Stimulated activated CD8-positive, alpha-beta memory T cell treated with anti-CD3 and anti-CD28 coated beads, Interleukin-4, amount 100 ng/mL, for 24 hours (primary cell): Measurements from ENCODE around the gene ARHGAP25.

ENCODE experiments used
- DNase-seq: peaks from one replicate; pipeline ENCODE4 v3.0.0-alpha.2; 2020; ENCODE audit warnings: low read depth

ARHGAP25 gene

DNA sequence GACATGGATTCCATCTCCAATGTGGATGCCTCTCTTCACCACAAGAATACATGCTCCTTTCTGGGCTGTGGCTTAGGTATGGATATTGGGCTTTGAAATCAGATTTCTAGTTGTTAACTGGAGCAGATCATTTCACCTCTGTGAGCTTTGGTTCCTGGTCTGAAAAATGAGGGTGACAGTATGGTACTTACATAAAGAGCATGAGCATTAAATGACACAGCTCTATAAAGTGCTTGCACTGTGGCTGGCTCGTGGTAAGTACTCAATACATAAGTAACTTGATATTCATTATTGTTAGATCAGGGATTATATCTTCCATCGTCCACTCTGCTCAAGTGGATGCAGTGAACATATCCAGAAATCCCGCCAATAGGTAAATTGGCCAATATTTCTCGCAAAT is 33.4 kb downstream of the ARHGAP25 start:
- DNase-seq = no peak

DNA sequence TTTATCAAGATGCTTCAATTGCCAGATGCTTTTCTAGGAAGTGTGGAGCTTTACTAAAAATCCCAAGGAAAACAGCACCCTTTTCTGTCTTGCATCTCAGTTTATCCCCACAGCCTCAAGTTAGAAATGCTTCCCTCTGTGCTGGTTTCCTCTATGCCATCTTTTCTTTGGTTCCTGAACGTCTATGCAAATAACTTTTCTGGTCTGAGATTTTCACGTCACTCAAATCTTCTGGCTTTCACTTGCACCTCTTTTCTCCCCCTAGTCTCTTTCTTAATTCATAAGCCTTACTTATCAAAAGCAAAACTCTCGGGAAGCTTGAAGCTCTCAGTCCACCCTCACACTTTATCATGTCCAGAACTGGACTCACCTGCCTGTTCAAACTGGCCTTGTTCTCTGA is 33.9 kb downstream of the ARHGAP25 start:
- DNase-seq = no peak

DNA sequence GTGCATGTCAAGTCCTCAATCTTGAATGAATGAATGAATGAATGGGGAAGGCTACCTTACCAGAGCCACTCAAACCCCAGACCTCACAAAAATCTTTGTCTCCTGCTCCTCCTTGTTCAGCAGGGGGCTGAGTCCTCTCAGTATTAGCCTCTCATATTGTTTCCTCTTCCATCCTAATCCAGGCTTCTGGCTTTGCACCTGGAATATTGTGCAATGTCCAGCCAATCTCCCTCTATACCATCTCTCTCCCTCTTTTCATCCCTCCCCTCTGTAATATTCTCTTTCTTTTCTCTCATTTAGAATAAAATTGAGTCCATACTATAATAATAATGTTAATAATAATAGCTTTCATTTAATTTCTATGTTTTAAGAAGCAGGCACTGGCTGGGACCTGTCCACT is 34.3 kb downstream of the ARHGAP25 start:
- DNase-seq = no peak

DNA sequence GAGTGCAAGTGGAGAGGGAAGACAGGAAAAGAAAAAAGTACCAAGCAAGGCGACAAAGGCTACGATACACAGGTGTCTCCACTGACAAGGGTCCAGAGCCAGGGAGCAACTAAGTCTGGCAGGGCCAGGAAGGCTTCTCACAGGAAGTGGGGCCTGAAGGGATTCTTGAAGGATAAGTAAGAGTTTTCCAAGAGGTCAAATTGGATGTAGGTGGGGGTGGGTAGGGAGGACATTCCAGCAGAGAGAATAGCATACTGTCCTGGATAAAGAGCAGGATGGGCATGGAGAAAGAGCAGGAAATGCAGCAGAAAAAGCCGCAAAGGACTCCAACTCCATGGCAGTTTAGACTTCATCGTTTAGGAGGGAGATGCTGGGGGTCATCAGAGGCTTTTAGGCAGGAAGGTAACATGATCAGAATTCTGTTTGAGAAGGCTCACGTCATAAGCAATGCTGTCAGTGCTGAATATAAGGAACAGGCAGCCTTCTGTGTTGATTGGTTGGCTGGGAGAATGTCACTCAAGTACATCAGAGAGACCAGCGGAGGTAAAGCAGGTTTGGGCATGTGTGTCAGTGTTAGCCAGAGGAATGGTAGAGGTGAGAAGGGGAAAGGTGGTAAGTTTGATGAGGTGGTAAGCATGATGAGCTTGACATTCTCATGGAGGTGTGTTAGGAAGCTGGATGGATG is 35.1 kb downstream of the ARHGAP25 start:
- no peak for DNase-seq

- no peak for DNase-seq
These were observed 35.9 kb downstream of the ARHGAP25 start for GRCh38 chr2:68770271-68771111.

DNA sequence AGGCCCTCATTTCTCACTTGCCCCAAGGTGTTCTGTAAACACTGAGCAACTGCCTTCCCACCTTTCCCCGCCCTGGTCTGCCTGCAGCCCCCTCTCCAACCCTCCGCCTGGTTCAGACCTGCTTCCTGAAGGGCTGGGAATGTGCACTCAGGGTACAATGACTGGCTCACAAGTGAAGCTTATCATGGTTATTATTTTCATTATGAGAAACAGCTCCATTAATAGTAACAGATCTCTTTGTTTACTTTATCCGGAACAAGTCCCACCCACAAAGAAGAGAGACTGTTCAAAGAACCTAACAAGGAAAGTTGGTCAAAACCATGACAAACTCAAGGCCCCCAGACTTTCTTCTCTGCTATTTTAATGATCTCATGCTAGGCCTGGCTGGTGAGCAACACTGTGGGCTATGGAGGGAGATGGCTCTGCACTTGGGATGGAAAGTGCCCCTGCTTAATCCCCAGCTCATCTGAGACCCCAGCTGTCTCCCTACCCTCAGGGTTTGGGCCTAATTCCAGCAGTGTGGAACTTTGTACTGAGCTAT is 36.7 kb downstream of the ARHGAP25 start:
- no peak for DNase-seq

GRCh38 chr2:68772109-68772508 is 37.5 kb downstream of the ARHGAP25 start:
- no peak for DNase-seq

DNA sequence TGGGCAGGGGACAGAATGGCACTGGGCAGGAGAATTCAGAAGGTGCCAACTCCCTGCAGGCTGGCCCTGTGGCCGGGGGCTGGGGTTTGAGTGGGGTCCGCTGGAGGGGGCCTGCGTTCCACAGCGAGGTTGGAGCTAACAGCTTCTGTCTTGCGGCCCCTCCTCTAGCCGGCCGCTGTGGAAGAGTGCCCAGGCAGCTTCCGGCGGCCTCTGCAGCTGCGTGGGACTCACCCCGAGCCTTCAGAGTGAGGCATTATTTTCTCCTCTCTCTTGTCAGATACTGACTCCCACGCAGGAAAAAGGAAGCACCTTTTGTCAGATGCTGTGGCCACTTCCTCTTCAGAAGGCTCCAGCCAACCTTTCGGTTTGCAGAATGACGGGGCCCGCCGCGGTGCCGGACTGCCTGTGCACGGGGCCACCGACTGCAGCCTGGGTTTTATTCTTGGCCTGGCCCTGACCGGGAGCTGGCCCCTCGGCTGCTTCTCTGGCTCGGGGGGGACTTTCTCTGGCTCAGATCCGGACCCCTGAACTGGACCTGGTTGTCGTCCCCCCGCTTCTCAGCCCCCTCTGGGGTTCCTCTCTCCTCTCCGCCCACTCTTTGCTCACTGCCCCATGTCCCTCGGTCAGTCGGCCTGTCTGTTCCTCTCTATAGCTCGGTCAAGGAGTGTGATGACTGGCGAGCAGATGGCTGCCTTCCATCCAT is 40.1 kb downstream of the ARHGAP25 start:
- peak; percentile 59 for DNase-seq

DNA sequence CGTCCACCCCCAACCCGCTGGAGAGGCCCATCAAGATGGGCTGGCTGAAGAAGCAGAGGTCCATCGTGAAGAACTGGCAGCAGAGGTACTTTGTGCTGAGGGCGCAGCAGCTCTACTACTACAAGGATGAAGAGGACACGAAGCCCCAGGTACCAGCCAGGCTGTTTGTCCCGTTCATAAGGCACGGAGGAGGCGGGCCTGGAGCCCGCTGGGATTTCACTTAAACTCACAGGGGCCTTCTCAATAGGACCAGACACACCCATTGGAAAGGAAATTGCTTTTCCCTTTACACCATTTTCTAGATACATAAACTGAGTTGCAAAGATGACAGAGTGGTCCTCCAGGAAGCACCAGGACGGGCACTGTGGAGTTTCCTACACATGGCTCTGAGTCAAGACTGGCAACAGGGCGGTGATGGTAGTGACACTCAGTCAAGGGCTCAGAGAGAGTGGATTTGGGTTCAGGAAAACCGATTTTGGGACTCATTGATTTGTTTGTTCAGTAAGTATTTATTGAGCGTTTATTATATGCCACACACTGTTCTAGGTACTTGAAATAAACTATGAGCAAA is 40.7 kb downstream of the ARHGAP25 start:
- no peak for DNase-seq

DNA sequence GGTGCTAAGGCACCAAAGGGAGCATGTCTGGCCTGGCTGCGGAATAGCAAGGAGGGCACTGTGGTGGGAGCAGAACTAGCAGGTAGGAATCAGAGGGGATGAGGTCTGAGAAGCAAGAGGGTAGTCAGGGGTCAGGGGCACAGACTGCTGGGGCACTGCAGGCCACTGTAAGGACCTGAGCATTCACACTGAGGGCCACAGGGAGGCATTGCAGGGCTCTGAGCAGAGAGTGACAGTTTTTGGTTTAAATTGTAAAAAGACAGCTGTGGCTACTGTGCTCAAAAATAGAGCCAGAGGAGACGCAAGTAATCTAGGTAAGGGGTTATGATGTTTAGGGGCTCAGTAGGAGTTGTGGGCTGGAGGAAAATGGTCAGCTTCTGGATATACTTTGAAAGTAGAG is 41.5 kb downstream of the ARHGAP25 start:
- no peak for DNase-seq

DNA sequence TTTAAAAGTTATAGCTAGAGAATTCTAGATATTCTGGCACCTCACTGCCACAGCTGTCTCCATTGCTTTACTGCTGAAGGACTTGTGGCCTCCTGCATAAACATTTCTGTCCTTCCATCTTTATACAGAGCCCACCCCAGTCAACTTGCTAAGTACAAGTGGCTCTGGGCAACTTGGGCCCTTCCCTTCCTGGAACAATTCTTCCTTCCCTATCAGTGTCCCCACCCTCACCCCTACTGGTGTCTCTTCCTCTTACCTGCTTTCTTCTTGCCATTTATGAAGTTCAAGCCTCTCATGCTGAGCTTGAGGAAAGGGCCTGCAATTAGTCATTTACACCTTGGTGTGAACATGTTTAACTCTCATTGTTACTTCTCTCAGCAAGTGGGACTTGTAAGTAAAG is 45.0 kb downstream of the ARHGAP25 start:
- no peak for DNase-seq

DNA sequence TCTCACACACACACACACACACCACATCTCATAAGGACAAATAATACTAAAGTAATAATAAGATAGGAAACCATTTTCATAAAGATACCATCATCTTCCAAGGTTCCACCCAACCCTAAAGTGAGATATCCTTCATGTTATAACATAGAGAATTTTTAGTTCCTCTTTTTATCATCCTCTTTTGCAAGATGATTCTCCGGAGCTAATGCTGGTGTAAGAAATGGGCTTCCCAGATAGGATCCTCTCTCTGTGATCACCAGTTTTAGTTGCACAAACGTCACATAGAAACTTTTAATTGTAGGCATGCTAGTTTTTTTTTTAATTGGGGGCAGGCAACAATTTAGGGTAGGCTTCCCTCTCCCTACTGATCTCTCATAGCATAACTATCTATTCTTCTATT is 49.6 kb downstream of the ARHGAP25 start:
- no peak for DNase-seq

- no peak for DNase-seq
These were observed 50.3 kb downstream of the ARHGAP25 start for GRCh38 chr2:68784915-68785314.

- DNase-seq = no peak
These were observed 52.7 kb downstream of the ARHGAP25 start for GRCh38 chr2:68787356-68787755.

DNA sequence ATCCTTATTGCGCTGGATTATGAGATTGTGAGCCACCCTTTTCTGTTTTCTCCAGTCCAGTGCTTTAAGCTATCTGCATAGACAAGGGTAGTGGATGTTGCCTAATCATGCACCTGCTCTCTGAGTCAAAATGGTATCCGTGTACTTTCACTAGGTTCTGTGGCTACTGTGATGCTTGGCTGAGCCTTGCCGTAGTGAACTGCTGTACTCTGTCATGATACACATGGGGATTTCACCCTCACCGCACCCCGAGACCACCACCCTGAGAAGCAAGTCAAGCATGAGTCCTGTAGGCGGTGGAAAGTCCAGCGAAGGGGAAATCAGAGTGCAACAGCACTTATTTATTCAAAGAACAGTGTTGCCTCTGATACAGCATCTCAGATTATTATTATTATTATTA is 55.0 kb downstream of the ARHGAP25 start:
- no peak for DNase-seq

GRCh38 chr2:68790600-68790999 is 56.0 kb downstream of the ARHGAP25 start:
- no peak for DNase-seq

DNA sequence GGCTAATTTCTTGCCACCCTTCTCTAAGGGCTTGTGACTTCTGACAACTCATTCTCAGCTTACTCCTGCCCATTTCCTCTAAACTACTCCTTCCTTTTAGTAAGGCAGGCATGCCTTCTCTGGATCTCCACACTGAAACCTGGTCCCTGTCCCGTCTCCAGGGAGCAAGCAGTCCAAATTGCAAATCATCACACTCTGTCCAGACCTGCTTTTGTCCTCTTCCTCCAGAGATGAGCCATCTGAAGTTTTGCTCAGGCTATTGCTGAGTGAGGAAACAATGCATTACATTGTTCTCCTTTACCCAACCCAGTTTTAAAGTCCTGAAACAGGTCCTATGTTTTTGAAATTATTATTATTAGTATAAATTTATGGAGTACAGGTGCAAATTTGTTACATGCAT is 57.3 kb downstream of the ARHGAP25 start:
- no peak for DNase-seq

DNA sequence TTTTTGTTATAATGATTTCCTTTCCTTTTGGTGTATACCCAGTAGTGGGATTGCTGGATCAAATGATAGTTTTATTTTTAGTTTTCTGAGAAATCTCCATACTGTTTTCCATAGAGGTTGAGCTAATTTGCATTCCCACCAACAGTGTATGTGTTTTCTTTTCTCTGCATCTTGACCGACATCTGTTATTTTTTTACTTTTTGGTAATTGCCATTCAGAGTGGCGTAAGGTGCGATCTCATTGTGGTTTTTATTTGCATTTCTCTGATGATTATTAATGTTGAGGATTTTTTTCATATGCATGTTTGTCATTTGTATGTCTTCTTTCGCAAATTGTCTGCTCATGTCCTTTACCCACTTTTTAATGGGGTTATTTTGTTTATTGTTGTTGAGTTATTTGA is 58.1 kb downstream of the ARHGAP25 start:
- DNase-seq = no peak

DNA sequence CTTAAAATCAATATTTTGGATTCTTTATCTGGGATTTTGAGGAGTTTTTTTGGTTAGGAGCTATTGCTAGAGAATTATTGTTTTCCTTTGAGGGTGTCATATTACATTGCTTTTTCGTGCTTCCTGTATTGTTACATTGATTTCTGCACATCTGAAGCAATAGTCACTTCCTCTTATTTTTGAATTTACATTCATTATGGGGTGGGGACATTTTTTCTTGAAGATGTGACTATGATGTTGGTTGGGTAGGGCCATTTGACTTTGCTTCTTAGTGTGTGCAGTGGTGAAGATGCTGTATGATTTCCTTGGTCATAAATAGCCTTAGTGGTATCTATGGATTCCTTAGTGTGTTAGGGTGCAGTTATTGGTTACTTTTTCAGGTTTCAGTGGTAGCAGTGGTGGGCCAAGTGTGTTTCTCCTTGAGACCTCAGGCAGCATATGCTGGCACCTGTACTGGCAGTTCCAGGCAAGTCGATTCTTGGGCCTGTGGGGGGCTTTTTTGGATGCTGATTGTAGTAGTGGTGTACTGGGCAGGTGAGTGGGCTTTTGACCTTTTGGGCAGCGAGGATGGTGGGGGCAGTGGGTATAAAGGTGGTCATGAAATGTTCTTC is 61.8 kb downstream of the ARHGAP25 start:
- DNase-seq = no peak

- no peak for DNase-seq
These were observed 64.0 kb downstream of the ARHGAP25 start for GRCh38 chr2:68798569-68798968.

- no peak for DNase-seq
These were observed 64.8 kb downstream of the ARHGAP25 start for GRCh38 chr2:68799140-68800026.
